NCI-H2029 (cell line): ENCODE results near the gene SOBP.
"Not testable (repeated sequence)": the region's sequence is repeated elsewhere in the genome, so short reads cannot be mapped to it uniquely, and the experiment has no call there.

Experiments used
- DNase-seq: peaks from one replicate; lab custom pipeline; 2025; lab: John Stamatoyannopoulos, UW

SOBP gene

GRCh38 chr6:107488174-107488874 lies 1.6 kb upstream of the SOBP start:
- no peak for DNase-seq

- no peak for DNase-seq
Measured at GRCh38 chr6:107488875-107489635, 862 bp upstream of the SOBP start.

DNA sequence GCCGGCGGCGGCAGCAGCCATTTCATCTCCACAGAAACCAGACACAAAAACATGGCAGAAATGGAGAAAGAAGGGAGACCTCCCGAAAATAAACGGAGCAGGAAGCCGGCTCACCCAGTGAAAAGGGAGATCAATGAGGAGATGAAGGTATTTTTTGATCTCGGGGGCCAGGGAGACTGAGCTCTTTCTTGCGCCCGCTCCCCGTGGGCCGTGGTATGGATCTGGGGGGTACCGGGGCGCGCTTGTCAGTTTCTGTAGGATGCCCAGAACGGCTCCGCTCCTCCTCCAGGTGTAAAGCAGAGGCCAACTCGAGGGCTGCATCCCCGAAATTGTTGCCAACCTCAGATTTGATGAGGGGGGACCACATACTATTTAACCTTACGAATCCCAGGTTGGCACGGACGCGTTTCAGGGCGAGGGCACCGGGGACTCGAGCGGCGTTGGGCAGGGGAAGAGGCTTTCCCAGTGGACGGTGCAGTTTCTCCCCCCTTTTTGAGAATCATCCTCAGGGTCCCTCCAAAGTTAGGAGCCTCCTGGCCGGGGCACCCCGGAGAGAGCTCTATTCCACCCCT lies 735 bp downstream of the SOBP start:
- DNase-seq, result no peak

GRCh38 chr6:107491138-107491609 lies 1.3 kb downstream of the SOBP start:
- no peak for DNase-seq

GRCh38 chr6:107491760-107492660 lies 2.1 kb downstream of the SOBP start:
- no peak for DNase-seq

- DNase-seq, result peak; percentile 56
Measured at GRCh38 chr6:107493158-107494057, 3.5 kb downstream of the SOBP start.

- no peak for DNase-seq
Measured at GRCh38 chr6:107495196-107495643, 5.3 kb downstream of the SOBP start.

GRCh38 chr6:107495971-107496370 lies 6.1 kb downstream of the SOBP start:
- no peak for DNase-seq

- DNase-seq, result no peak
Measured at GRCh38 chr6:107496892-107497684, 7.2 kb downstream of the SOBP start.

DNA sequence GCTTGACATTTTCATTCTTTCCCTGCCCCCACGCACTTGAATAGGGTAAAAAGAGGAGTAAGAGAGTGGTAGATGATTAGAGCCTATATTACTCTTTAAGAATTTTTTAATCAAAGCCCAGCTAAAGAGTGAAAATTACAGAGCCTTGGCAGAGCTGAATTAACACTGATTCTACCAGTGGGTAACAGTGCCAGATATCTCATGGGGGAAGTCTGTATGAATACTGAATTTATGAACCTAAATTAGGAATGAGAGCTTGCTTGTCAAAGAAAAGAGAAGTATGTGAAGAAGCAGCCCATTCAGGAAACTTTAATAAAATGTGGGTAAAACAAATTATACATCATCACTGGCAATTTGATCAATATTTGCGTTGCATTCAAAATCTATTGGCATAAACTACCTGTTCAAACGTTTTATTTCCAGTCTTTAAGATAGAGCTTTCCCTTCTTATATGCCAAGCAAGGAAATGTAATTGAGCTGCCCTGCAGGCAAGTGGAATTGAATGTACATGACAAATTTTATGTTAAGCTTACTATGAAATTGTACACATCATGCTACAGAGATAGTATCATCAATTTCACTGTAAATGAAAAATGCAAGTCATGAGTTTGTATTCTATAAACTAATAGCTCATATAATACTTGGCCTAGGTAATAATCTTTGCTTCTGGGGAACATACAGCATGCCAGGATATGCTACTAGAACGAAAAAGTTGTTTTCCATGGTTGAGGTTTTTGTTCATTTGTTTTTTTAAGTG lies 14.5 kb downstream of the SOBP start:
- no peak for DNase-seq

DNA sequence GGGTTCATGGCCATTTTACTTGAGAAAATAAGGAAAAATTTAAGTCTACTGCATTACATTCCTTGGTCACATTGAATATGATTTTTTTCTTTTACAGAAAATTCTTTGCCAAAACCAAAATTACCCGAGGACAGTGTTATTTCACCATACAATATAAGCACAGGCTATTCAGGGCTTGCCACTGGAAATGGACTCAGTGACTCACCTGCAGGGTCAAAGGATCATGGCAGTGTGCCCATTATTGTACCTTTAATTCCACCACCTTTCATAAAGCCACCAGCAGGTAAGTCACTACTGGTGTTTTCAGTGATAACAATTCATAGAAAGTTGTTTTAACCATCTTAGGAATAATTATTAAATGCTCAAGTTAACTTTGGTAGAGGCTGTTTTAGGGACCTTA lies 16.2 kb downstream of the SOBP start:
- DNase-seq, result no peak

GRCh38 chr6:107509506-107509905 lies 19.6 kb downstream of the SOBP start:
- DNase-seq, result no peak

DNA sequence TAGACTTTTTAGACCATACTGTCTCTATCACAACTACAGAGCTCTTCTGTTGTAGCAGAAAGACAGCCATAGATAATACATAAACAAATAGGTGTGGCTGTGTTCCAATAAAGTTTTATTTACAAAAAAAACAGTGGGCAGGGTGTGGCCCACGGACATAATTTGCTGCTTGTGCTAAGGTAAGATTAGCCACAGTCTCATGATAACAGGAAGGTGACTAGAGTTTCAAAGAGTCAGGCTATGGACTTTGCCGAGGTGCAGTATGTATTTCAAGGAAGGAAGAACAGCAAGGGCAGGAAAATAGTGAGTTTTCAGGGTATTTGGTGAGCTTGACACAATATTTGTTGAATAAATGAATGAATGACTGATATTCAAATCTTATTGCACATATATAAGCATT lies 20.2 kb downstream of the SOBP start:
- no peak for DNase-seq

GRCh38 chr6:107511511-107511993 lies 21.6 kb downstream of the SOBP start:
- DNase-seq, result no peak

DNA sequence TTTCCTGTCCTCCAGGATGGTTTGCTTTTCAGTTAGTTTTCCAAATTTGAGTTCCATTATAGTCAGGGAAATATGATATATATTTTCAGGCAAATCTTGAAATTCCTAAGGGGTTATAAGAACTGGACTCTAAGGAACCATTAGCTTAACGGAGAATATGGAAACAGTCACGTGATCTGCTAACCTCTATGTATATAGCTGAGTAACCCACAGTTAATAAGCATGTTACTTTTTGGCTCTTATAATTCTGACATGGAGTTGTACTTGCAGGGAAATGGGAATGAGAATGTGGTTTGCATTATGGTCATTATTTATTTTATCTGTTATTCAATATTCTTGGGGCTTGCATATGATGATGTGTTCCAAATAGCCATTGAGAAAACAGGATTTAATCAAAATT lies 23.3 kb downstream of the SOBP start:
- no peak for DNase-seq

DNA sequence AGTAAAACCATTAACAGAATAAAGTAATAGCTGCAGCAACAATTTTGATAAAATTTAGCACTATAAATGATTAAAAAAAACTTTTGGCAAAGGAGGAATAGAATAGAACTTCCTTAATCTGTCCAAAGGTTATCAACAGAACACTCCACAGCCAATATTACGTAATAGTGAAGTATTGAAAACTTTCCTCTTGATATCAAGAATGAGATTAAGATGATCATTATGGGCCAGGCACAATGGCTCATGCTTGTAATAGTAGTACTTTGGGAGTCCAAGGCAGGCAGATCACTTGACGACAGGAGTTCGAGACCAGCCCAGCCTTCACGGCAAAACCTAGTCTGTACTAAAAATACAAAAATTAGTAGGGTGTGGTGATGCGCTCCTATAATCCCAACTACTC lies 26.0 kb downstream of the SOBP start:
- DNase-seq, result no peak

GRCh38 chr6:107517274-107517673 lies 27.4 kb downstream of the SOBP start:
- DNase-seq, result no peak

DNA sequence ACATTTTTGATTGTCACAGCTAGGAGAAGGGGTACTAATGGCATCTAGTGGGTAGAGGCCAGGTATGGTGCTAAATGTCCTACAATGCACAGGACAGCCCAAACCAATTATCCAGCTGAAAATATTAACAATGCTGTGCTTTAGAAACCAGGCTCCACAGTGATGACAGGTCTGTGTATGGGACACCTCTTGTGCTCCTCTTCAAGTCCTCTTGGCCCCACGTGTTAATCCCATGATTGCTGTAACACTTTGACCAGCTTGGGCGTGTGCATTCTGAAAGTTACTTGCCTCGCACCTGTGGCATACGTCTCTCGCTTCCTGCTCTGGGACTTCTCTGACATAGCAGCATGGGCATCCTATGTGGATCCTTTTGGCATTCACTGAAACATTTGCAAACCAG lies 29.3 kb downstream of the SOBP start:
- DNase-seq, result not testable (repeated sequence)

DNA sequence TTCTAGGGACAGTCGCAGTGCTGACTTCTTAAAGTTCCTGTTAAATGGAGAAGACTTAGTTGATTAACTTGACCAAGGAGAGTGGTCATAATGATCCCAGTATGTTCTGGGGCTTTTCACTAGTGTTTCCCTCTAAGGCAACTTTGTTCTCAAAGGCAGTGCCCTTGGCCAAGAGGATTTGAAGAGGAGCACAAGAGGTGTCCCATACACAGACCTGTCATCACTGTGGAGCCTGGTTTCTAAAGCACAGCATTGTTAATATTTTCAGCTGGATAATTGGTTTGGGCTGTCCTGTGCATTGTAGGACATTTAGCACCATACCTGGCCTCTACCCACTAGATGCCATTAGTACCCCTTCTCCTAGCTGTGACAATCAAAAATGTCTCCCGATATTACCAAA lies 30.8 kb downstream of the SOBP start:
- DNase-seq, result not testable (repeated sequence)
